PC-3 (cell line): Measurements from ENCODE around the gene HECW1. TPM values are rescaled to one million over a fixed set of nuclear protein-coding genes. Genes with fewer than 3 reads are reported as not detected.

Experiments used
- ATAC-seq: fragments of 200-7000 bp; cut with Tn5 transposase; 2 replicates; pipeline ENCODE4 v1.9.1; 2020; ENCODE audit warnings: mild to moderate bottlenecking, moderate library complexity
- BruUV-seq: library from RNA; stranded (reverse); fragments of 400-500 nt; replicated peaks from 2 replicates; lab custom pipeline; 2021; lab: Mats Ljungman, UMichigan
- CTCF ChIA-PET: fragments of 300-600 bp; sonication (Branson Sonifier 250); formaldehyde crosslinking; loops from one replicate; lab custom pipeline; 2022; ENCODE audit warnings: antibody characterized with exemption; lab: Charles Lee
- POLR2A ChIA-PET: fragments of 300-600 bp; sonication (Branson Sonifier 250); formaldehyde crosslinking; loops from one replicate; lab custom pipeline; 2022; ENCODE audit warnings: antibody characterized with exemption; ENCODE audit not compliant: unreplicated experiment; lab: Charles Lee
- DNase-seq: peaks from one replicate; pipeline ENCODE4 v3.0.0-alpha.2; 2015
- H2AFZ ChIP-seq: fragments of 300-600 bp; sonication (generic); 2 replicates; pipeline ENCODE4 v1.6.0; 2016; ENCODE audit warnings: antibody characterized with exemption, low read length
- H3F3A ChIP-seq: fragments of 300-600 bp; sonication (generic); one replicate; pipeline ENCODE4 v1.6.0; 2017; ENCODE audit warnings: antibody characterized with exemption, low read length, control low read depth, mild to moderate bottlenecking; ENCODE audit not compliant: unreplicated experiment
- H3K27ac ChIP-seq: fragments of 300-600 bp; sonication (generic); 2 replicates; pipeline ENCODE4 v1.5.1; 2016; ENCODE audit warnings: mild to moderate bottlenecking, low read length
- H3K27me3 ChIP-seq: fragments of 300-600 bp; sonication (generic); 2 replicates; pipeline ENCODE4 v1.6.1; 2016; ENCODE audit warnings: low read length, mixed read lengths
- H3K36me3 ChIP-seq: fragments of 300-600 bp; sonication (generic); 2 replicates; pipeline ENCODE4 v1.6.1; 2016; ENCODE audit warnings: low read depth, mixed run types, low read length, mixed read lengths
- H3K4me1 ChIP-seq: fragments of 300-600 bp; sonication (generic); 2 replicates; pipeline ENCODE4 v1.5.1; 2016; ENCODE audit warnings: low read length; ENCODE audit not compliant: insufficient read depth
- H3K4me2 ChIP-seq: fragments of 300-600 bp; sonication (generic); 2 replicates; pipeline ENCODE4 v1.6.0; 2016; ENCODE audit warnings: low read length
- H3K4me3 ChIP-seq: fragments of 300-600 bp; sonication (generic); 2 replicates; pipeline ENCODE4 v1.5.1; 2016; ENCODE audit warnings: mild to moderate bottlenecking, low read length, mixed read lengths
- H3K79me2 ChIP-seq: fragments of 300-600 bp; sonication (generic); 2 replicates; pipeline ENCODE4 v1.6.1; 2017; ENCODE audit warnings: low read length, mixed read lengths
- H3K9ac ChIP-seq: fragments of 300-600 bp; sonication (generic); 2 replicates; pipeline ENCODE4 v1.6.0; 2016; ENCODE audit warnings: mild to moderate bottlenecking, low read length
- H3K9me2 ChIP-seq: fragments of 300-600 bp; sonication (generic); replicated peaks from 2 replicates; pipeline ENCODE4 v1.6.1; 2016; ENCODE audit warnings: mixed run types, low read length, mixed read lengths
- H3K9me3 ChIP-seq: fragments of 300-600 bp; sonication (generic); 2 replicates; pipeline ENCODE4 v1.6.1; 2016; ENCODE audit warnings: low read length, mixed read lengths
- H4K20me1 ChIP-seq: fragments of 300-600 bp; sonication (generic); 2 replicates; pipeline ENCODE4 v1.6.1; 2016; ENCODE audit warnings: low read length, mixed read lengths
- CTCF ChIP-seq: fragments of 300-600 bp; sonication (generic); conservative IDR thresholded peaks from 2 replicates; pipeline ENCODE4 v1.5.1; 2017; ENCODE audit warnings: antibody characterized with exemption, low read depth, mild to moderate bottlenecking, low read length
- EZH2 ChIP-seq: fragments of 300-600 bp; sonication (generic); IDR thresholded peaks from one replicate; pipeline ENCODE4 v1.6.1; 2017; ENCODE audit warnings: antibody characterized with exemption, mild to moderate bottlenecking, low read length; ENCODE audit not compliant: unreplicated experiment
- EZH2phosphoT487 ChIP-seq: fragments of 300-600 bp; sonication (generic); IDR thresholded peaks from 2 replicates; pipeline ENCODE4 v1.6.1; 2018; ENCODE audit warnings: mild to moderate bottlenecking, antibody characterized with exemption, low read length, borderline replicate concordance
- intact Hi-C: fragments of 100-400 bp; cut with micrococcal nuclease; formaldehyde crosslinking; loops from 2 replicates; pipeline ENCODE4 v1.9.0; 2023
- total RNA-seq: library from RNA; depleted of rRNA; stranded (reverse); fragments of >200 nt; gene quantifications from 2 replicates; pipeline ENCODE4 v1.2.3, GENCODE V29; 2014

HECW1 gene
- total RNA-seq, 1 experiment from 2014 or later: 3.0 TPM

GRCh38 chr7:43124388-43124787 lies 11.9 kb downstream of the HECW1 start:
- intact Hi-C loops: no loop called here
- CTCF ChIA-PET: interaction anchor here (0.6 kb wide), 1 partner anchor 442 kb away, joined by 3 read pairs; no protein-coding TSS in a partner anchor
- POLR2A ChIA-PET: no interaction called here

GRCh38 chr7:43130347-43130746 lies 17.9 kb downstream of the HECW1 start:
- POLR2A ChIA-PET: no interaction called here

More at GRCh38 chr7:43124388-43124787, 11.9 kb downstream of the HECW1 start:
- H3K36me3 ChIP-seq: no peaks in the 10 kb centered on the region
- no peak overlapping the region for H3K9ac ChIP-seq
- no peak for TF ChIP-seq EZH2
- no peak for TF ChIP-seq EZH2phosphoT487
- TF ChIP-seq CTCF: no peak
- H3K9me3 ChIP-seq: no peaks in the 10 kb centered on the region
- no peaks in the 10 kb centered on the region for H3F3A ChIP-seq
- H3K4me2 ChIP-seq: no peak overlapping the region
- no peak overlapping the region for H3K27ac ChIP-seq
- H3K4me1 ChIP-seq: no peaks in the 10 kb centered on the region
- no peaks in the 10 kb centered on the region for H4K20me1 ChIP-seq
- H3K4me3 ChIP-seq: no peak overlapping the region
- no peaks in the 10 kb centered on the region for H3K79me2 ChIP-seq
- no peaks in the 10 kb centered on the region for H3K9me2 ChIP-seq
- no TSS peak for BruUV-seq
- DNase-seq (no peak), ATAC-seq (no peak)
- no peak overlapping the region for H2AFZ ChIP-seq
- H3K27me3 ChIP-seq: peaks cover 53% of the 10 kb centered on the region

More at GRCh38 chr7:43130347-43130746, 17.9 kb downstream of the HECW1 start:
- Histone ChIP-seq H3K36me3 (no peaks in the 10 kb centered on the region), H3K4me2 (no peak overlapping the region), H3F3A (no peaks in the 10 kb centered on the region), H3K9ac (no peak overlapping the region), H3K4me3 (no peak overlapping the region), H3K27me3 (peaks cover 4% of the 10 kb centered on the region; the same call in 1 of the 2 replicates), H3K9me2 (no peaks in the 10 kb centered on the region), H3K79me2 (no peaks in the 10 kb centered on the region), H3K27ac (no peak overlapping the region), H2AFZ (no peak overlapping the region), H3K4me1 (0 out of 2 replicates have a peak, but pooled peaks cover 2% of the 10 kb centered on the region), H4K20me1 (no peaks in the 10 kb centered on the region), H3K9me3 (no peaks in the 10 kb centered on the region)
- DNase-seq (no peak), ATAC-seq (no peak)
- TF ChIP-seq CTCF (no peak), EZH2 (no peak), EZH2phosphoT487 (no peak)
- intact Hi-C loops: no loop called here
- BruUV-seq: no TSS peak
- CTCF ChIA-PET: no interaction called here
